H1 (cell line): ENCODE results near the gene AHSG. TPM values are rescaled to one million over a fixed set of nuclear protein-coding genes. Genes with fewer than 3 reads are reported as not detected.

ENCODE experiments used
- CTCF ChIA-PET: fragments of 300-600 bp; sonication (Branson Sonifier 250); formaldehyde crosslinking; loops from one replicate; lab custom pipeline; 2021; ENCODE audit not compliant: partially characterized antibody; lab: Charles Lee
- POLR2A ChIA-PET: fragments of 300-600 bp; sonication (Branson Sonifier 250); formaldehyde crosslinking; loops from one replicate; lab custom pipeline; 2021; ENCODE audit warnings: inconsistent platforms; ENCODE audit not compliant: partially characterized antibody; lab: Charles Lee
- DNase-seq, 2 experiments: peaks; one replicate each; pipeline versions ENCODE4 v3.0.0 to v3.0.0-alpha.2; 2010 to 2022; ENCODE audit warnings: low spot score in 2 of 2, low read depth in 1 of 2, mixed read lengths in 1 of 2
- FAIRE-seq: peaks from 2 replicates; lab custom pipeline; 2011; peaks lifted over from hg19 to GRCh38; lab: Jason Lieb, UNC
- H2AFZ ChIP-seq: 2 replicates; pipeline ENCODE4 v1.8.1; 2012; ENCODE audit warnings: low read length, inconsistent platforms
- H2AK5ac ChIP-seq: 2 replicates; pipeline ENCODE4 v1.6.1; 2013; ENCODE audit warnings: low read depth, low read length
- H2BK120ac ChIP-seq: replicated peaks from 2 replicates; pipeline ENCODE3; 2013; ENCODE audit warnings: low read depth, low read length, inconsistent platforms
- H2BK12ac ChIP-seq: 2 replicates; pipeline ENCODE4 v1.6.1; 2013; ENCODE audit warnings: low read depth, low read length
- H2BK15ac ChIP-seq: 2 replicates; pipeline ENCODE4 v1.6.1; 2013; ENCODE audit warnings: low read length
- H2BK20ac ChIP-seq: 2 replicates; pipeline ENCODE4 v1.6.1; 2013; ENCODE audit warnings: low read length
- H2BK5ac ChIP-seq: 2 replicates; pipeline ENCODE4 v1.6.1; 2013; ENCODE audit warnings: low read depth, low read length
- H3K14ac ChIP-seq: 2 replicates; pipeline ENCODE4 v1.6.1; 2013; ENCODE audit warnings: inconsistent platforms; ENCODE audit not compliant: insufficient read length
- H3K18ac ChIP-seq: 2 replicates; pipeline ENCODE4 v1.6.1; 2013; ENCODE audit warnings: low read length; ENCODE audit errors: extremely low read depth
- H3K23ac ChIP-seq: 2 replicates; pipeline ENCODE4 v1.6.1; 2013; ENCODE audit warnings: inconsistent platforms; ENCODE audit not compliant: insufficient read length
- H3K23me2 ChIP-seq: 2 replicates; pipeline ENCODE4 v1.6.1; 2013; ENCODE audit warnings: low read depth, low read length
- H3K27ac ChIP-seq: 2 replicates; pipeline ENCODE4 v1.6.1; 2011; ENCODE audit warnings: low read depth, low read length, inconsistent platforms
- H3K27me3 ChIP-seq, 4 experiments: replicated peaks in 1 of 4; 1 replicate in 1 of 4; 2 replicates in 3 of 4; pipeline versions ENCODE4 v1.6.1 to v1.8.1; 2011 to 2013; ENCODE audit warnings: low read length in 3 of 4, mild to moderate bottlenecking in 3 of 4, inconsistent platforms in 2 of 4, mixed read lengths in 2 of 4, moderate library complexity in 1 of 4; ENCODE audit not compliant: control insufficient read depth in 3 of 4, insufficient read depth in 3 of 4; ENCODE audit errors: extremely low read depth in 1 of 4
- H3K36me3 ChIP-seq, 4 experiments: 2 replicates each; pipeline versions ENCODE4 v1.6.1 to v1.8.1; 2011 to 2013; ENCODE audit warnings: mild to moderate bottlenecking in 4 of 4, low read length in 3 of 4, moderate library complexity in 2 of 4, control low read depth in 1 of 4, inconsistent platforms in 1 of 4; ENCODE audit not compliant: insufficient read depth in 4 of 4, control insufficient read depth in 2 of 4
- H3K4ac ChIP-seq: replicated peaks from 2 replicates; pipeline ENCODE3; 2013; ENCODE audit warnings: low read length, low read depth, mixed read lengths, inconsistent platforms; ENCODE audit not compliant: insufficient read length
- H3K4me1 ChIP-seq, 4 experiments: replicated peaks in 1 of 4; 1 replicate in 1 of 4; 2 replicates in 3 of 4; pipeline versions ENCODE4 v1.6.1 to v1.8.1; 2011 to 2013; ENCODE audit warnings: low read length in 3 of 4, inconsistent platforms in 2 of 4, mixed read lengths in 1 of 4; ENCODE audit not compliant: insufficient read depth in 4 of 4, control insufficient read depth in 3 of 4
- H3K4me2 ChIP-seq, 2 experiments: 2 replicates each; pipeline versions ENCODE4 v1.6.1 to v1.8.1; 2011 to 2013; ENCODE audit warnings: low read depth in 2 of 2, low read length in 2 of 2, control low read depth in 1 of 2, inconsistent platforms in 1 of 2, mild to moderate bottlenecking in 1 of 2; ENCODE audit not compliant: insufficient read depth in 1 of 2
- H3K4me3 ChIP-seq, 4 experiments: fragments of 200-600, 300-600 bp in 1 of 4; sonication (generic), shearing (Covaris generic), sonication (Bioruptor Twin) in 1 of 4; 2 replicates each; pipeline versions ENCODE4 v1.5.1 to v1.8.1; 2011 to 2016; ENCODE audit warnings: low read length in 4 of 4, low read depth in 3 of 4, control low read depth in 2 of 4, inconsistent platforms in 2 of 4, mild to moderate bottlenecking in 2 of 4, mixed read lengths in 1 of 4, moderate library complexity in 1 of 4; ENCODE audit not compliant: insufficient read depth in 2 of 4; ENCODE audit errors: extremely low read depth in 1 of 4
- H3K56ac ChIP-seq: replicated peaks from 2 replicates; pipeline ENCODE3; 2013; ENCODE audit warnings: low read depth, mild to moderate bottlenecking, mixed read lengths, low read length, inconsistent platforms; ENCODE audit not compliant: insufficient read length
- H3K79me1 ChIP-seq: 2 replicates; pipeline ENCODE4 v1.6.1; 2013; ENCODE audit warnings: low read depth, low read length, control low read depth
- H3K79me2 ChIP-seq, 2 experiments: 2 replicates each; pipeline versions ENCODE4 v1.6.1 to v1.8.1; 2012 to 2013; ENCODE audit warnings: low read length in 2 of 2, mild to moderate bottlenecking in 2 of 2, inconsistent platforms in 1 of 2; ENCODE audit not compliant: insufficient read depth in 2 of 2, control insufficient read depth in 1 of 2
- H3K9ac ChIP-seq, 4 experiments: replicated peaks in 1 of 4; 1 replicate in 1 of 4; 2 replicates in 3 of 4; pipeline versions ENCODE4 v1.6.1 to v1.8.1; 2011 to 2013; ENCODE audit warnings: low read depth in 3 of 4, low read length in 3 of 4, control low read depth in 2 of 4, mild to moderate bottlenecking in 2 of 4, moderate library complexity in 2 of 4, inconsistent platforms in 1 of 4; ENCODE audit errors: extremely low read depth in 1 of 4
- H3K9me3 ChIP-seq, 2 experiments: 2 replicates each; pipeline versions ENCODE4 v1.6.1 to v1.8.1; 2012 to 2013; ENCODE audit warnings: mild to moderate bottlenecking in 2 of 2, moderate library complexity in 2 of 2, control low read depth in 1 of 2, inconsistent platforms in 1 of 2, low read depth in 1 of 2, low read length in 1 of 2, mixed read lengths in 1 of 2; ENCODE audit not compliant: insufficient read depth in 2 of 2
- H4K20me1 ChIP-seq, 2 experiments: replicated peaks in 1 of 2; 2 replicates each; pipeline versions ENCODE3 to v1.8.1; 2011 to 2013; ENCODE audit warnings: inconsistent platforms in 2 of 2, low read length in 2 of 2, mild to moderate bottlenecking in 1 of 2; ENCODE audit not compliant: insufficient read depth in 2 of 2, control insufficient read depth in 1 of 2
- H4K5ac ChIP-seq: 2 replicates; pipeline ENCODE4 v1.6.1; 2013; ENCODE audit warnings: low read length, low read depth, mixed read lengths, inconsistent platforms; ENCODE audit not compliant: insufficient read length
- H4K8ac ChIP-seq: 2 replicates; pipeline ENCODE4 v1.8.0; 2013; ENCODE audit warnings: mild to moderate bottlenecking, moderate library complexity, low read length, inconsistent platforms; ENCODE audit not compliant: insufficient read depth; ENCODE audit errors: extremely low read depth
- H4K91ac ChIP-seq: replicated peaks from 2 replicates; pipeline ENCODE3; 2013; ENCODE audit warnings: low read length, mixed read lengths, inconsistent platforms; ENCODE audit not compliant: insufficient read length
- RXRA ChIP-seq: IDR thresholded peaks from 2 replicates; pipeline ENCODE4 v1.6.1; 2011; ENCODE audit warnings: low read depth, mild to moderate bottlenecking, low read length, moderate library complexity; ENCODE audit not compliant: insufficient read depth
- TAF7 ChIP-seq: optimal IDR thresholded peaks from 2 replicates; pipeline ENCODE3; 2011; ENCODE audit warnings: low read depth, mild to moderate bottlenecking, inconsistent platforms, low read length, moderate library complexity, borderline replicate concordance
- WGBS, 2 experiments: shearing (Covaris generic) in 1 of 2; methylation state at CpG; one replicate each; pipeline versions ENCODE4 v1.1.6 to v1.1.7; 2013 to 2015; ENCODE audit warnings: low lambda C conversion rate in 2 of 2, mixed read lengths in 2 of 2, inconsistent platforms in 1 of 2, low coverage in 1 of 2, missing lambda C conversion rate in 1 of 2; ENCODE audit not compliant: insufficient replicate concordance in 2 of 2, insufficient coverage in 1 of 2, insufficient read length in 1 of 2; ENCODE audit errors: extremely low coverage in 1 of 2, missing lambda C conversion rate in 1 of 2; 5-methylcytosine and 5-hydroxymethylcytosine counted together
- polyA plus RNA-seq, 7 experiments: library from polyadenylated mRNA; depleted of rRNA in 3 of 7; stranded (reverse) in 5 of 7; unstranded in 2 of 7; fragments of >200 nt in 5 of 7; fragments of 200-250 nt in 2 of 7; gene quantifications; 1 replicate in 5 of 7; 2 replicates in 1 of 7; 4 replicates in 1 of 7; pipeline versions ENCODE4 v1.2.1 to v1.2.3, GENCODE V29; 2011 to 2013; ENCODE audit warnings: missing spikeins in 2 of 7, mixed read lengths in 2 of 7
- total RNA-seq: library from RNA; stranded (reverse); fragmentation: NEBNext Ultra II Directional; extraction: Animal tissue kit (Norgen Biotek cat#: 25700); gene quantifications from 2 replicates; pipeline ENCODE4 v1.2.1, GENCODE V29; 2021

AHSG gene
- total and polyA plus RNA-seq, 2 of the 8 experiments (the other 6 are each of a cell fraction or from before 2014, with no cell fraction given) = 0.68 to 0.78 TPM

DNA sequence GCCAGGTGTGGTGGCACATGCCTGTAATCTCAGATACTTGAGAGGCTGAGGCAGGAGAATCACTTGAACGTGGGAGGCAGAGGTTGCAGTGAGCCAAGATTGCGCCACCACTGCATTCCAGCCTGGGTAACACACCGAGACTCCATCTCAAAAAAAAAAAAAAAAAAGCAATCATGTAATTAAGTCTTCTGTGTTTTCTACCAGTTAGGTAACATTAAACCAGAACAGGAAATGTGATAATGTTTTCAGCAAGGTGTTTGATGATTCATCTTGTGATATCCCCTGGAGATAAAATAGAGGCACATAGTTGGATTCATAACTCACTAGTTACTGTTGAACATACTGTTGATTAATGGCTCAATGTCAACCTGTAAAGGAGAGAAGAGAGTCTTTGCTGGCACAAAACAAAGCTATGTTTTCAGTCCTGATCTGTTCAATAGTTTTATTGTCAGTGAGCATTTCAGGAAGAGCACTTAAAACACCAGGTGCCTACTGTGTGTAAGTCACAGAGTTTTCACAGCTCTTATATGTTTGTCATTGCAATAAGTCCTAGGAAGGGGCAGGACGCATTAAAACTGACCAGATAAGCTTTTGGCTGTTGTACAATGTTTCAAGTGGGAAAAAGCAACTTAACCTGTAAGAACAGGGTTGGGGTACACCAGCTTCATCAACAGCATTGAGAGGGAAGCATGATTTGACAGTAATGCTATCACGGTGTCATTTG, 22.8 kb upstream of the AHSG start:
- Histone ChIP-seq H3K14ac (no peak overlapping the region), H4K20me1 (no peaks in the 10 kb centered on the region), H2BK15ac (no peak overlapping the region), H2AFZ (no peak overlapping the region), H3K23me2 (no peaks in the 10 kb centered on the region), H4K5ac (no peak overlapping the region), H3K36me3 (peaks cover 0 to 9% (median 3%) of the 10 kb centered on the region in 4 experiments; a peak in 5 of 8 replicates), H4K8ac (no peak overlapping the region), H4K91ac (no peak overlapping the region), H3K27ac (no peak overlapping the region), H2BK12ac (no peak overlapping the region), H2AK5ac (no peak overlapping the region), H2BK5ac (no peak overlapping the region), H3K23ac (no peak overlapping the region), H3K79me1 (no peaks in the 10 kb centered on the region; the same call in 1 of the 2 replicates), H3K79me2 (no peaks in the 10 kb centered on the region), H3K4me1 (no peaks in the 10 kb centered on the region), H3K9ac (peak overlapping the region in 1 of 4 experiments; percentile 8; a peak in 1 of 7 replicates), H3K4me2 (no peak overlapping the region), H3K9me3 (no peaks in the 10 kb centered on the region), H2BK20ac (no peak overlapping the region), H2BK120ac (no peak overlapping the region), H3K27me3 (no peaks in the 10 kb centered on the region), H3K4me3 (no peak overlapping the region), H3K18ac (no peak overlapping the region), H3K56ac (no peak overlapping the region), H3K4ac (no peak overlapping the region)
- ChIA-PET CTCF (interaction anchor here (0.7 to 23.7 kb wide), 16 partner anchors 8 to 232 kb away, joined by 3 to 333 read pairs (median 3); partner anchors contain the start of genes AHSG and EIF4A2), POLR2A (interaction anchor here (0.8 to 10.2 kb wide), 6 partner anchors 20 to 201 kb away, joined by 3 to 85 read pairs (median 4); partner anchors contain the start of genes DNAJB11 and EIF4A2)
- WGBS, 2 experiments = 87% methylated on average over 5 of the region's 5 CpGs; no CpG with 5 or more reads in 1 of the 2 experiments
- TF ChIP-seq TAF7 (no peak), RXRA (no peak)
- FAIRE-seq (no peak), DNase-seq (no peak)
